ENCODE data around the gene SERAC1.

GRCh38 chr6:158188591-158188990, 20.5 kb upstream of the SERAC1 start:
- no peak for TF ChIP-seq CTCF (IDR thresholded peaks at IDR 0.05; ENCODE audit: low read depth, low read length, missing input control)
- TF ChIP-seq RAD21 (IDR thresholded peaks at IDR 0.05), result no peak
- TF ChIP-seq TAF1 (conservative IDR thresholded peaks at IDR 0.05), result no peak
- TF ChIP-seq MAX (IDR thresholded peaks at IDR 0.05), result no peak
- TF ChIP-seq JUND (IDR thresholded peaks at IDR 0.05), result no peak
- TF ChIP-seq REST (IDR thresholded peaks at IDR 0.05), result no peak
- no peak for TF ChIP-seq NR2F2 (IDR thresholded peaks at IDR 0.05)
- TF ChIP-seq RXRA (IDR thresholded peaks at IDR 0.05), result no peak
- no peak for TF ChIP-seq ATF3 (IDR thresholded peaks at IDR 0.05)
- TF ChIP-seq HNF4G (IDR thresholded peaks at IDR 0.05), result no peak
